Activated CD4-positive, alpha-beta memory T cell treated with anti-CD3 and anti-CD28 coated beads, Interleukin-2, amount 10 ng/mL, durations not matched to agents 7 days and 5 days (primary cell): Measurements from ENCODE around the gene CHMP3. TPM values are rescaled to one million over a fixed set of nuclear protein-coding genes. Genes with fewer than 3 reads are reported as not detected.
"Not testable (repeated sequence)": the region's sequence is repeated elsewhere in the genome, so short reads cannot be mapped to it uniquely, and the experiment has no call there.

Source experiments
- CTCF ChIA-PET: fragments of 350-600 bp; sonication (Branson Sonifier 250); formaldehyde crosslinking; loops from one replicate; lab custom pipeline; 2021; ENCODE audit warnings: antibody characterized with exemption, inconsistent platforms; lab: Charles Lee
- POLR2A ChIA-PET: fragments of 350-600 bp; sonication (Branson Sonifier 250); formaldehyde crosslinking; loops from one replicate; lab custom pipeline; 2021; ENCODE audit warnings: antibody characterized with exemption; lab: Charles Lee
- DNase-seq: peaks from one replicate; pipeline ENCODE4 v3.0.0-alpha.2; 2020
- H3K27ac Mint-ChIP-seq: one replicate; pipeline ENCODE4 v1.8.0; 2021; ENCODE audit warnings: mild to moderate bottlenecking, mixed read lengths
- H3K27me3 Mint-ChIP-seq: one replicate; pipeline ENCODE4 v1.8.0; 2021; ENCODE audit warnings: mixed read lengths
- H3K36me3 Mint-ChIP-seq: one replicate; pipeline ENCODE4 v1.8.0; 2021; ENCODE audit warnings: low read depth, mixed read lengths
- H3K4me1 Mint-ChIP-seq: one replicate; pipeline ENCODE4 v1.8.0; 2021; ENCODE audit warnings: mixed read lengths
- H3K4me3 Mint-ChIP-seq: one replicate; pipeline ENCODE4 v1.8.0; 2021; ENCODE audit warnings: mild to moderate bottlenecking, mixed read lengths
- H3K9me3 Mint-ChIP-seq: one replicate; pipeline ENCODE4 v1.8.0; 2021; ENCODE audit warnings: mixed read lengths
- total RNA-seq, 2 experiments: library from RNA; stranded (reverse); gene quantifications; one replicate each; pipeline ENCODE4 v1.2.3, GENCODE V29; 2021

The CHMP3 gene
- total RNA-seq, 2 experiments from 2014 or later, result 39.1 to 41.5 TPM

DNA sequence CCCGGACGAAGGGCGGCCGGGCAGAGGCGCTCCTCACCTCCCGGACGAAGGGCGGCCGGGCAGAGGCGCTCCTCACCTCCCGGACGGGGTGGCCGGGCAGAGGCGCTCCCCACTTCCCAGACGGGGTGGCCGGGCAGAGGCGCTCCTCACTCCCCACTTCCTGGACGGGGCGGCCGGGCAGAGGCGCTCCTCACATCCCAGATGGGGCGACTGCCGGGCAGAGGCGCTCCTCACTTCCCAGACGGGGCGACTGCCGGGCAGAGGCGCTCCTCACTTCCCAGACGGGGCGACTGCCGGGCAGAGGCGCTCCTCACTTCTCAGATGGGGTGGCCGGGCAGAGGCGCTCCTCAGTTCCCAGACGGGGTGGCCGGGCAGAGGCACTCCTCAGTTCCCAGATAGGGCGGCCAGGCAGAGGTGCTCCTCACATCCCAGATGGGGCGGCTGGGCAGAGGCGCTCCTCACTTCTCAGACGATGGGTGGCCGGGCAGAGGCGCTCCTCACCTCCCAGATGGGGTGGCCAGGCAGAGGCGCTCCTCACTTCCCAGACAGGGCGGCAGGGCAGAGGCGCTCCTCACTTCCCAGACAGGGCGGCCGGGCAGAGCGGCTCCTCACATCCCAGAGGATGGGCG, 17.8 kb downstream of the CHMP3 start:
- not testable (repeated sequence) for H3K27ac Mint-ChIP-seq
- H3K9me3 Mint-ChIP-seq, result peaks cover 24% of the 10 kb centered on the region

DNA sequence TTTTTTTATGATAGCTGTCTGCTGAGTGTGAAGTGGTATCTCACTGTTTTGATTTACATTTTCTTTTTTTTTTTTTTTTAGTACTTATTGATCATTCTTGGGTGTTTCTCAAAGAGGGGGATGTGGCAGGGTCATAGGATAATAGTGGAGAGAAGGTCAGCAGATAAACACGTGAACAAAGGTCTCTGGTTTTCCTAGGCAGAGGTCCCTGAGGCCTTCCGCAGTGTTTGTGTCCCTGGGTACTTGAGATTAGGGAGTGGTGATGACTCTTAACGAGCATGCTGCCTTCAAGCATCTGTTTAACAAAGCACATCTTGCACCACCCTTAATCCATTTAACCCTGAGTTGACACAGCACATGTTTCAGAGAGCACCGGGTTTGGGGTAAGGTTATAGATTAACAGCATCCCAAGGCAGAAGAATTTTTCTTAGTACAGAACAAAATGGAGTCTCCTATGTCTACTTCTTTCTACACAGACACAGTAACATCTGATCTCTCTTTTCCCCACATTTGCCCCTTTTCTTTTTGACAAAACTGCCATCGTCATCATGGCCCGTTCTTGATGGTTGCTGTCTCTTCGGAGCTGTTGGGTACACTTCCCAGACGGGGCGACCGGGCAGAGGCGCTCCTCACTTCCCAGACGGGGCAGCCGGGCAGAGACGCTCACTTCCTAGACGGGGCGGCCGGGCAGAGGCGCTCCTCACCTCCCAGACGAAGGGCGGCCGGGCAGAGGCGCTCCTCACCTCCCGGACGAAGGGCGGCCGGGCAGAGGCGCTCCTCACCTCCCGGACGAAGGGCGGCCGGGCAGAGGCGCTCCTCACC, 18.8 kb downstream of the CHMP3 start:
- H3K4me1 Mint-ChIP-seq, H3K4me3 Mint-ChIP-seq, DNase-seq, H3K27ac Mint-ChIP-seq, H3K27me3 Mint-ChIP-seq, CTCF ChIA-PET, POLR2A ChIA-PET: not testable (repeated sequence)
- peaks cover 50% of the 10 kb centered on the region for H3K36me3 Mint-ChIP-seq
- peaks cover 24% of the 10 kb centered on the region for H3K9me3 Mint-ChIP-seq

More for the DNA sequence above, 17.8 kb downstream of the CHMP3 start:
- H3K27me3 Mint-ChIP-seq, CTCF ChIA-PET, H3K4me3 Mint-ChIP-seq, DNase-seq, H3K4me1 Mint-ChIP-seq, POLR2A ChIA-PET: not testable (repeated sequence)
- H3K36me3 Mint-ChIP-seq, result peaks cover 55% of the 10 kb centered on the region

DNA sequence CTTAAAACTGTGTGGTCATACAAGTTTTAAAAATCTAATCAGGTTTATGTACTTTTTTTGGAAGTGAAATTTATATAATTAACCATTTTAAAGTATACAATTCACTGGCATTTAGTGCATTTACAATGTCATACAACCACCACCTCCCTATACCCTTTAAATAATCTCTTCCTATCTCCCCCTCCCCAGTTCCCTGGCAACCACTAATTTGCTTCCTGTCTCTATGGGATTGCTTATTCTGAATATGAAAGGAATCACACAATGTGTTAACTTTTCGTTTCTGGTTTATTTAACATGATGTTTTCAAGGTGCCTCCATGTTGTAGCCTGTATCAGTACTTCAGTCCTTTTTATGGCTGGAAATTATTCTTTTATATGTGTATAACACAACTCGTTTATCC, 19.4 kb downstream of the CHMP3 start:
- POLR2A ChIA-PET, result no interaction called here

DNA sequence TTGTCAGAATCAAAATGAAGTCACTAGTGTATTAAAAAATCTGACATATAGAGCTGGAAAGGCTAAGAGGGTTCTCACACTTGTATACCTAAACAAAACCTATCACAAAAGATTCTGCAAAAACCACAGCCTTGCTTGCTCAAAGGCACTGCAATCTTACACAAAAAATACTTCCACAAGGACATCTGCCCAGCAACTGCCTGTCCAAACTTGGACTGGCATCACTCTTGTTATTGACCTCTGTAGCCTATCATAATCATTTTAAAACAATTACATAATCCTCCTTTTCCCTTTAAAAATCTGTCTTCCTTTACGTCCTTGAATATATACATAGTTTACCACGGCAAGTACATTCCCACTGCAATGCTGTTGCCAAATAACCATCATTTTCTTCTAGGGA, 19.9 kb downstream of the CHMP3 start:
- H3K9me3 Mint-ChIP-seq, result peaks cover 24% of the 10 kb centered on the region
- H3K4me1 Mint-ChIP-seq, result no peaks in the 10 kb centered on the region
- POLR2A ChIA-PET, result no interaction called here
- no peak for DNase-seq
- peaks cover 49% of the 10 kb centered on the region for H3K36me3 Mint-ChIP-seq
- H3K27ac Mint-ChIP-seq, result no peak overlapping the region
- no peaks in the 10 kb centered on the region for H3K27me3 Mint-ChIP-seq
- CTCF ChIA-PET, result no interaction called here
- no peak overlapping the region for H3K4me3 Mint-ChIP-seq

More for the DNA sequence above, 19.4 kb downstream of the CHMP3 start:
- Mint-ChIP-seq H3K4me3 (no peak overlapping the region), H3K9me3 (peaks cover 24% of the 10 kb centered on the region), H3K27ac (no peak overlapping the region), H3K4me1 (no peaks in the 10 kb centered on the region), H3K27me3 (no peaks in the 10 kb centered on the region), H3K36me3 (peaks cover 53% of the 10 kb centered on the region)
- no peak for DNase-seq
- CTCF ChIA-PET, result no interaction called here

DNA sequence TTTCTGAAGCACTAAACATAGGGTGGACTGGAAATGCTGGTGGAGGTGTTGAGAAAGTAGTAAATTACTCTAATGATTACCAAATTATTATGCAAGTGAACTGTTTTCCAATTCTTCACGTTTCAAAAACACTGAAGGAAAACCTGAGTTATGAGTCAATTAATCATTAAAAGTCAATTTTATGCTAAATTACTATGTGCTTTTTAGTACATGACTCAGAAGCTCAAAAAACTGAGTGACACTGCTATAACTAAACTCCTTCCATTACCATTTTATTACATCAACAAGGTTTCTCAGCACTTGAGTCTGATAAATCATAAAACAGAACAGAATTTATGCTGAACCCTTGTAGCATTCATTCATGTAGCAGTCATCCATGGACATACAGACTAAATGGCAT, 20.4 kb downstream of the CHMP3 start:
- Mint-ChIP-seq H3K36me3 (peaks cover 48% of the 10 kb centered on the region), H3K4me1 (no peaks in the 10 kb centered on the region), H3K27ac (no peak overlapping the region), H3K27me3 (no peaks in the 10 kb centered on the region), H3K4me3 (no peak overlapping the region), H3K9me3 (peaks cover 20% of the 10 kb centered on the region)
- ChIA-PET CTCF (no interaction called here), POLR2A (no interaction called here)
- no peak for DNase-seq

DNA sequence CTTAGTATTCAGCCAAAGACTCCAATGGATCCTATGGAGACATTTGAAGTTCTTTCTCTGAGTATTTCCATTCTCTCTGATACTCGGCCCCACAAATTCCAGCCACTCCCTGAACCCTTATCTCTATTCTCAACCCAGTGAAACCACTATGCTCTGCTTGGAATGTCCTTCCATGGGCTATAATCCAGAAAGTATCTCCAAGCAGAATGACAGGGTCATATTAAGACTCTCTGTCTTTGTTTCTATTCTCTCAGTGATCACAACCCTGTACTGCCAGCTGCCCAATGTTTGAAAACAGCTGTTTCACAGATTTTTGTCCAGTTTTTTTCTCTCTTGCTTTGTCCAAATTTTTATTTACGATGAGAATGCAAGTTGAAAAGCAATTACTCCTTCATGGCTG, 21.9 kb downstream of the CHMP3 start:
- no peak for DNase-seq
- H3K36me3 Mint-ChIP-seq, result peaks cover 48% of the 10 kb centered on the region
- no peaks in the 10 kb centered on the region for H3K27me3 Mint-ChIP-seq
- ChIA-PET POLR2A (interaction anchor here (1.4 kb wide), 1 partner anchor 20 kb away, joined by 3 read pairs; no protein-coding TSS in a partner anchor), CTCF (interaction anchor here (0.6 kb wide), 1 partner anchor 43 kb away, joined by 3 read pairs; no protein-coding TSS in a partner anchor)
- H3K4me3 Mint-ChIP-seq, result no peak overlapping the region
- H3K9me3 Mint-ChIP-seq, result peaks cover 23% of the 10 kb centered on the region
- no peak overlapping the region for H3K27ac Mint-ChIP-seq
- no peaks in the 10 kb centered on the region for H3K4me1 Mint-ChIP-seq

DNA sequence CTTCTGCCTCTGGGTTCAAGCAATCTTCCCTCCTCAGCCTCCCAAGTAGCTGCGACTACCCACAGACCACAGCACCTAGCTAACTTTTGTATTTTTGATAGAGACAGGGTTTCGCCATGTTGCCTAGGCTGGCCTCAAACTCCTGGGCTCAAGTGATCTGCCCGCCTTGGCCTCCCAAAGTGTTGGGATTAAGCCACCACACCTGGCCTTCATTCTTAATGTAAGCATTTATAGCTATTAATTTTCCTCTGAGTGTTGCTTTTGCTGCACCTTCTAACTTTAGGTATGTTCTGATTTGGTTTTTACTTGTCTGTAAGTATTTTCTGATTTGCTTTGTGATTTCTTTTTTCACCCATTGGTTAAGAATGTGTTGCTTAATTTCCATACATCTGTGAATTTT, 29.7 kb downstream of the CHMP3 start:
- CTCF ChIA-PET, result interaction anchor here (0.6 kb wide), 1 partner anchor 17 kb away, joined by 3 read pairs; no protein-coding TSS in a partner anchor
- Mint-ChIP-seq H3K36me3 (peaks cover 35% of the 10 kb centered on the region), H3K9me3 (peaks cover 33% of the 10 kb centered on the region), H3K27ac (no peak overlapping the region), H3K4me1 (peaks cover 6% of the 10 kb centered on the region), H3K27me3 (no peaks in the 10 kb centered on the region), H3K4me3 (no peak overlapping the region)
- POLR2A ChIA-PET, result no interaction called here
- DNase-seq, result no peak

DNA sequence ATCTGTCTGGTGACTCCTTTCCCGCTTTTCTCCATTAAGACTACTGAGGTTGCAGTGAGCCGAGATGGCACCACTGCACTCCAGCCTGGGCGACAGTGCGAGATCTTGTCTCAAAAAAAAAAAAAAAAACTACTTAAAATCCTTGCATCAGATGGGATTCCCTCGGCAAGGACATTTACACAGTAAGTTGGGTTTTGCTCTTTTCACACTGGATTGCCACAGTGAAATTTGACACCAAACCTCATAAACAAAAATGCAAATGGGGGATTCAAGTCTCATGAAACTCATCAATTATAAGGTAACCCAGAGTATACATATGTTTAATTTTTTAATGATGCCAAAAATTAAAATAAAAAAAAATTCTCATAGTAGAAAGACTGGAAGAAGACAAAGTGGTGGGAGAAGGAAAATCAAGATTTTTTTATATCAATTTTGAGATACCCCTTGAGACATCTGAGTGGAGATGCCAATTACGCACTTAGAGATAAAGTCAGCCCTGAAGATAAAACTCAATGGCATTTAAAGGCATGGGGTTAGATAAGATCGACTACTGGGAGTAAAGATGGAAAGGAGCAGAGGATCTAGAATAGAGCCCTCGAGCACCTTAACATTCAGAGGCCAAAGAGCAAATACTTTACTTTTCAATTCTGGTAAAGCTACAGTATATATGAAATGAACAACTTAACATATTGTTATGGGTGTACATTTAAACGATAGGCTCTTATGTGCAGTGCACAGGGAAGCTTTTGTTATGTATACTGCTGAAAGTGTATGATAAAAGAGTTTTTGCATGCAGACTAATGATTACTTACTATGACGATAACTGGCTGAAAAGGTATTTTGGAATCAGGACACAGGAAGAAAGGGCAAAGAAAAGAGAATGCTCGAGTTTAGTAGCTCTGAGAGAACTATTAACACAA, 37.6 kb downstream of the CHMP3 start:
- H3K4me1 Mint-ChIP-seq, result no peaks in the 10 kb centered on the region
- no peak overlapping the region for H3K4me3 Mint-ChIP-seq
- H3K27me3 Mint-ChIP-seq, result no peaks in the 10 kb centered on the region
- ChIA-PET POLR2A (no interaction called here), CTCF (no interaction called here)
- H3K36me3 Mint-ChIP-seq, result peaks cover 18% of the 10 kb centered on the region
- H3K27ac Mint-ChIP-seq, result no peak overlapping the region
- DNase-seq, result no peak
- no peaks in the 10 kb centered on the region for H3K9me3 Mint-ChIP-seq

DNA sequence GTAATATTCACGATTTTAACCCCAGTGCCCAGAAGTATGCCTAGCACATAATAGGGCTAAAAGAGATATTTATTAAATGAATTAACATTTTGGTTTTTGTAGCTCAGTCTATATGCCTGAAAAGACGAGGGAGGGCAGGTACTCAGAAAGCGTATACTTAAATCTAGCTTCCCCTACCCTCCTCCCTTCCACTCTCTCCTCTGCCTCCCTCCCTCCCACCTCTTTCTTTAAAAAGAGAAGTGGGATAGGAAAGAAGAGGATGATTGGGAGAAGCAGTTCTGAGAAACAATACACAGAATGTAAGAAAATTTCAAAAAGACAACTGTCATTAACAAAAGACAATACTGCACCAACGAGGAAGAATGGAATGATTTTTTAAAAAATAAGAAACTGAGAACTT, 39.8 kb downstream of the CHMP3 start:
- Mint-ChIP-seq H3K27me3 (no peaks in the 10 kb centered on the region), H3K9me3 (peaks cover 4% of the 10 kb centered on the region), H3K27ac (no peak overlapping the region), H3K4me3 (no peak overlapping the region), H3K4me1 (no peaks in the 10 kb centered on the region), H3K36me3 (peaks cover 21% of the 10 kb centered on the region)
- ChIA-PET CTCF (no interaction called here), POLR2A (no interaction called here)
- no peak for DNase-seq

DNA sequence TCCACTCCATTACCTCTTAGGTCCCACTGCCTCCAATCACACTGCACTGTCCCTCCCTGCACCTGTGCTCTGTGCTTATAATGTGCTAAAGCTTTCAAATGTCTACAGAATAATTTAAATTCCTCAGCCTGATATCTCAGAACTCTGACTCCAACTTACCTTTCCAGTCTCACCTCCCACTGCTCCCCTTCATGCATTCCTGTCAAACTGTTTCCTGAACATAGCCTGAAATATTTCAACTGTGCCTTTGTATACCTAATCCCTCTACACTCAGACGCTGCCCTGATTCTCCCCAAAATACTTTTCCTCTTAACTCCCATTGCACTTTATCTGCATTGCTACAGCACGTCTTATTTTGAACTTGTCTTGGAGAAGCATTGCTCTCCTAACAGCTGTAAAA, 40.5 kb downstream of the CHMP3 start:
- ChIA-PET CTCF (no interaction called here), POLR2A (no interaction called here)
- Mint-ChIP-seq H3K27me3 (no peaks in the 10 kb centered on the region), H3K4me3 (no peak overlapping the region), H3K36me3 (peaks cover 21% of the 10 kb centered on the region), H3K4me1 (no peaks in the 10 kb centered on the region), H3K9me3 (peaks cover 5% of the 10 kb centered on the region), H3K27ac (no peak overlapping the region)
- no peak for DNase-seq

DNA sequence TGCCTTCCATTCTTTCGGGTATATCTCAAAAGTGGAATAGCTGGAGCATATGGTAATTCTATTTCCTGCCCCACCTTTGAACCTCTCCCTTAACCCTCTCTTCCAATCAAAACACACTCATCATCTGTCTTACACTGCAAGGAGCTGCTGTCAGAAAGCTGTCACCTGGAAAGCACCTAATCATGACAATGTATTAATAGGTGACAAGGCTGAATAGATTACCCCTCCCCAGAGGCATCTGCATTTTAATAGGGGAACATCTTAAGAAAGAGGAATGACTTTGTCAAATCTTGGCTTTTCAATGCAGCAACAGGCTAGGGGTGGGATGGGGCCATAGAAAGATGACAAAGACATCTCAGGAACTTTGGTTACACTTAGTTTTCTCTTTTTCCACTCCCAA, 41.3 kb downstream of the CHMP3 start:
- ChIA-PET CTCF (no interaction called here), POLR2A (no interaction called here)
- no peaks in the 10 kb centered on the region for H3K27me3 Mint-ChIP-seq
- H3K4me3 Mint-ChIP-seq, result no peak overlapping the region
- H3K36me3 Mint-ChIP-seq, result peaks cover 21% of the 10 kb centered on the region
- peaks cover 5% of the 10 kb centered on the region for H3K9me3 Mint-ChIP-seq
- DNase-seq, result no peak
- no peaks in the 10 kb centered on the region for H3K4me1 Mint-ChIP-seq
- H3K27ac Mint-ChIP-seq, result no peak overlapping the region

DNA sequence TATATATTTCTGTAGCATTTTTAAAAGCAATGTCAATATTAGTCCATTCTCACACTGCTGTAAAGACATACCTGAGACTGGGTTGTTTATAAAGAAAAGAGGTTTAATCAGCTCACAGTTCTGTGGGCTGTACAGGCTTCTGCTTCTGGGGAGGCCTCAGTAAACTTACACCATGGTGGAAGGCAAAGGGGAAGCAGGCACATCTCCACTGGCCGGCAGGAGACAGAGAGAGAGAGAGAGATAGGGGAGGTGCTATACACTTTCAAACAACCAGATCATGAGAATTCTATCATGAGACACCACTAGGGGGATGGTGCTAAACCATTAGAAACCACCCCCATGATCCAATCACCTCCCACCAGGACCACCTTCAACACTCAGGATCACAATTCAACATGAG, 43.1 kb downstream of the CHMP3 start:
- no peak overlapping the region for H3K4me3 Mint-ChIP-seq
- no peaks in the 10 kb centered on the region for H3K27me3 Mint-ChIP-seq
- no peak for DNase-seq
- H3K27ac Mint-ChIP-seq, result no peak overlapping the region
- H3K36me3 Mint-ChIP-seq, result peaks cover 9% of the 10 kb centered on the region
- peaks cover 7% of the 10 kb centered on the region for H3K9me3 Mint-ChIP-seq
- ChIA-PET POLR2A (interaction anchor here (0.8 kb wide), 1 partner anchor 103 kb away, joined by 3 read pairs; no protein-coding TSS in a partner anchor), CTCF (interaction anchor here (0.6 kb wide), 1 partner anchor 999 kb away, joined by 3 read pairs; no protein-coding TSS in a partner anchor)
- H3K4me1 Mint-ChIP-seq, result no peaks in the 10 kb centered on the region
